ENCODE results near the gene SLC30A1.

SLC30A1 gene

GRCh38 chr1:211524521-211524920 lies 54.4 kb downstream of the SLC30A1 start:
- no peak for DNase-seq (ENCODE audit: low spot score)

DNA sequence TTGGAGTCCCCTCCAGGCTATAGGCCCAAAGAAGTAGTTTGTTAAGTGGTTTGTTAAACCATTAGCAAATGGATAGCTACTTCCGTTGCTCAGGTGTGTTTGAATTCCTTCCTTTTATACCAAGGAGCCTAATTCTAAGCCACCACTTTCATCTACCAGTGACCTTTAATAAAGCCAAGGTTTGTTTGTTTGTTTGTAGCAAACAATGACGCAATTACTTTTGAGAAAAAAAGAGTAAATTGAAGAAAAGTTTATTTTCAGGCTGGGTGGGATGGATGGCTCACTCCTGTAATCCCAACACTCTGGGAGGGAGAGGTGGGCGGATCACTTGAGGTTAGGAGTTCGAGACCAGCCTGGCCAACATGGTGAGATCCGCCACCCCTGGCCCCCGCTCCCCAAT lies 56.2 kb downstream of the SLC30A1 start:
- no peak for DNase-seq (ENCODE audit: low spot score)

Measured in AG08396 (cell line).